Calu3 (cell line): ENCODE results near the gene RUNX2. TPM values are rescaled to one million over a fixed set of nuclear protein-coding genes. Genes with fewer than 3 reads are reported as not detected.

ENCODE experiments used
- BruUV-seq: library from RNA; stranded (reverse); fragments of 400-500 nt; replicated peaks from 2 replicates; lab custom pipeline; 2021; lab: Mats Ljungman, UMichigan
- CTCF ChIA-PET: fragments of 300-600 bp; sonication (Branson Sonifier 250); formaldehyde crosslinking; loops from one replicate; lab custom pipeline; 2022; ENCODE audit warnings: antibody characterized with exemption; lab: Charles Lee
- DNase-seq: peaks from one replicate; pipeline ENCODE4 v3.0.0; 2022
- H3K27ac Mint-ChIP-seq: one replicate; pipeline ENCODE4 v1.8.0; 2022; ENCODE audit warnings: mixed read lengths; ENCODE audit not compliant: unreplicated experiment
- H3K27me3 Mint-ChIP-seq: one replicate; pipeline ENCODE4 v1.8.0; 2022; ENCODE audit warnings: mixed read lengths; ENCODE audit not compliant: unreplicated experiment
- H3K36me3 Mint-ChIP-seq: one replicate; pipeline ENCODE4 v1.8.0; 2022; ENCODE audit warnings: mild to moderate bottlenecking, moderate library complexity, mixed read lengths; ENCODE audit not compliant: insufficient read depth, unreplicated experiment
- H3K4me1 Mint-ChIP-seq: one replicate; pipeline ENCODE4 v1.8.0; 2022; ENCODE audit warnings: mild to moderate bottlenecking, low read depth, mixed read lengths; ENCODE audit not compliant: unreplicated experiment
- H3K4me3 Mint-ChIP-seq: one replicate; pipeline ENCODE4 v1.8.0; 2022; ENCODE audit warnings: mild to moderate bottlenecking, low read depth, moderate library complexity, mixed read lengths; ENCODE audit not compliant: unreplicated experiment
- H3K9me3 Mint-ChIP-seq: one replicate; pipeline ENCODE4 v1.8.0; 2022; ENCODE audit warnings: low read depth, mixed read lengths; ENCODE audit not compliant: unreplicated experiment
- intact Hi-C: fragments of 100-400 bp; cut with micrococcal nuclease; formaldehyde crosslinking; loops from one replicate; pipeline ENCODE4 v1.10.0; 2022; ENCODE audit not compliant: unreplicated experiment
- total RNA-seq: library from RNA; stranded (reverse); gene quantifications from 2 replicates; pipeline ENCODE4 v1.2.3, GENCODE V29; 2022
- TF ChIP-seq, protein P1 (sequence below): fragments of 200-600 bp; IDR thresholded peaks from one replicate; pipeline ENCODE4 v1.8.0; 2022; ENCODE audit warnings: antibody characterized with exemption; ENCODE audit not compliant: unreplicated experiment

RUNX2 gene
- total RNA-seq, 1 experiment from 2014 or later: 0.54 TPM

DNA sequence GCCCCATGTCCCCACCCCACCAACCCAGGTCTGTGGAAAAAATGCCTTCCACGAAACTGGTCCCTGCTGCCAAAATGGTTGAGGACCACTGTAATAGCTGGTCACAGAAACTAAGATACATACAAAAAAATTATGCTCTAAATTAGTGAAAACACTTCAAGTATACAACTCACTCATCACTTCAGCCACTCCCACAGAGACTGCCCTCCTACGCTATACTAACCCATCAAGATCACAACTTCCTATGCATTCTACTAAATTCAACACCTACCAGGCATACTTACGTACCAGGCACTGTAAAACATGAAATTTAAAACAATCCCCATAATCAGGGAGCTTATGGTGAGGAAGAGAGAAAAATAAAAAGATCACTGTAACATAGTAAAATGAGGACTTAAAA, 22.9 kb downstream of the RUNX2 start:
- H3K27ac Mint-ChIP-seq: no peak overlapping the region
- DNase-seq: no peak
- H3K9me3 Mint-ChIP-seq: no peaks in the 10 kb centered on the region
- CTCF ChIA-PET: no interaction called here
- H3K36me3 Mint-ChIP-seq: no peaks in the 10 kb centered on the region
- no peaks in the 10 kb centered on the region for H3K4me1 Mint-ChIP-seq
- H3K27me3 Mint-ChIP-seq: no peaks in the 10 kb centered on the region
- no TSS peak for BruUV-seq
- H3K4me3 Mint-ChIP-seq: no peak overlapping the region
- TF ChIP-seq, protein P1, sequence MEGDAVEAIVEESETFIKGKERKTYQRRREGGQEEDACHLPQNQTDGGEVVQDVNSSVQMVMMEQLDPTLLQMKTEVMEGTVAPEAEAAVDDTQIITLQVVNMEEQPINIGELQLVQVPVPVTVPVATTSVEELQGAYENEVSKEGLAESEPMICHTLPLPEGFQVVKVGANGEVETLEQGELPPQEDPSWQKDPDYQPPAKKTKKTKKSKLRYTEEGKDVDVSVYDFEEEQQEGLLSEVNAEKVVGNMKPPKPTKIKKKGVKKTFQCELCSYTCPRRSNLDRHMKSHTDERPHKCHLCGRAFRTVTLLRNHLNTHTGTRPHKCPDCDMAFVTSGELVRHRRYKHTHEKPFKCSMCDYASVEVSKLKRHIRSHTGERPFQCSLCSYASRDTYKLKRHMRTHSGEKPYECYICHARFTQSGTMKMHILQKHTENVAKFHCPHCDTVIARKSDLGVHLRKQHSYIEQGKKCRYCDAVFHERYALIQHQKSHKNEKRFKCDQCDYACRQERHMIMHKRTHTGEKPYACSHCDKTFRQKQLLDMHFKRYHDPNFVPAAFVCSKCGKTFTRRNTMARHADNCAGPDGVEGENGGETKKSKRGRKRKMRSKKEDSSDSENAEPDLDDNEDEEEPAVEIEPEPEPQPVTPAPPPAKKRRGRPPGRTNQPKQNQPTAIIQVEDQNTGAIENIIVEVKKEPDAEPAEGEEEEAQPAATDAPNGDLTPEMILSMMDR: no peak
- intact Hi-C loops: no loop called here

DNA sequence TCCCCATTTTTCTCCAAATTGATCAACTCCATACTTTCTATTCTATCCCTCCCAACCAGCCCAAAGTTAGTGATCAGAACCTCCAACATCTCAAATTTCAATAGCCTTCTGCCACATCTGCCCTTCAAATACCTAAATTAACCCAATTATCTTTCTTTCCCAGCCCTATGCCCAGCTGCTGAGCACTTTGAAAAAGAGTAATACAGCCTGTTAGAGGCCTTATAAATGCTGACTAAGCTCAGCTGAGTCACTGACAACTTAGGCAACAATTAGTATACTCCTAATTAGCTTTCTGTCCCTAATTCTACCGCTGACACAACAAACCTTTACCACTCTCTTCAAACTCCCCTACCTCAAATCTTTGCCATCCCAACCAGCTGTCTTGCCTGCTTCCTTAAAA, 23.5 kb downstream of the RUNX2 start:
- intact Hi-C loops: no loop called here
- DNase-seq: no peak
- CTCF ChIA-PET: no interaction called here
- no TSS peak for BruUV-seq
- Mint-ChIP-seq H3K9me3 (no peaks in the 10 kb centered on the region), H3K27me3 (no peaks in the 10 kb centered on the region), H3K36me3 (no peaks in the 10 kb centered on the region), H3K4me1 (no peaks in the 10 kb centered on the region), H3K4me3 (no peak overlapping the region), H3K27ac (no peak overlapping the region)
- TF ChIP-seq, protein P1: no peak

DNA sequence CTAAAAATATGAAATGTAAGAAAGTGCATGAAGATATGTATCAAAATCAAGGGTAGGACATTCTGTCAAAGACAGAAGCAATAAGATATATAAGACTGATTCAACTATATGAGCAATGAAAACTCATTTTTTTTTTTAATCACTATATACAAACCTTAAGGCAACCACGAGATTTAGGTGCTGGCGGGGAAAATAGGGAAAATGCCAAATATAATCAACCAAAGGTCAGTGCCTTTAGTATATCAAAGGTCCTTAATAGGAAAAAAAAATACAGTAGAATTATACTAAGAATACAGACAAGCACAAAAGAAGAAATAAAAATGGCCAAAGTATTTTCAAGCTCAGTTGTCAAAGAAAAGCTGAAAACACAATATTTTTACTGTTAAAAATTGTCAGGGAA, 25.5 kb downstream of the RUNX2 start:
- intact Hi-C loops: no loop called here
- TF ChIP-seq, protein P1: no peak
- DNase-seq: no peak
- Mint-ChIP-seq H3K36me3 (no peaks in the 10 kb centered on the region), H3K9me3 (no peaks in the 10 kb centered on the region), H3K4me3 (no peak overlapping the region), H3K27me3 (no peaks in the 10 kb centered on the region), H3K4me1 (no peaks in the 10 kb centered on the region), H3K27ac (no peak overlapping the region)
- BruUV-seq: no TSS peak
- CTCF ChIA-PET: no interaction called here

GRCh38 chr6:45364466-45364865, 36.3 kb downstream of the RUNX2 start:
- BruUV-seq: no TSS peak
- intact Hi-C loops: no loop called here
- Mint-ChIP-seq H3K27ac (no peak overlapping the region), H3K36me3 (no peaks in the 10 kb centered on the region), H3K4me3 (no peak overlapping the region), H3K9me3 (no peaks in the 10 kb centered on the region), H3K27me3 (no peaks in the 10 kb centered on the region), H3K4me1 (no peaks in the 10 kb centered on the region)
- DNase-seq: no peak
- TF ChIP-seq, protein P1: no peak
- CTCF ChIA-PET: no interaction called here
